Vagina (tissue), 2 donors: ENCODE measurements around the gene MIPEP. TPM values are rescaled to one million over a fixed set of nuclear protein-coding genes. Genes with fewer than 3 reads are reported as not detected.

Source experiments
- DNase-seq, 2 donors: peaks; one replicate each; pipeline ENCODE4 v3.0.0-alpha.2; 2017; ENCODE audit errors: extremely low spot score in 2 of 2
- H3K27ac ChIP-seq: fragments of 200-600 bp; sonication (generic); one replicate; pipeline ENCODE4 v1.5.1; 2019
- H3K27me3 ChIP-seq: fragments of 200-600 bp; sonication (generic); one replicate; pipeline ENCODE4 v1.5.1; 2019
- H3K36me3 ChIP-seq, 2 donors: fragments of 200-600 bp; sonication (generic); one replicate each; pipeline ENCODE4 v1.5.1; 2017 to 2019
- H3K4me1 ChIP-seq: fragments of 200-600 bp; sonication (generic); one replicate; pipeline ENCODE4 v1.5.1; 2019
- H3K4me3 ChIP-seq, 2 donors: fragments of 200-600 bp; sonication (generic); 1 replicate in 1 of 2; 2 replicates in 1 of 2; pipeline ENCODE4 v1.5.1; 2016 to 2019
- H3K9me3 ChIP-seq: fragments of 200-600 bp; sonication (generic); one replicate; pipeline ENCODE4 v1.5.1; 2019
- CTCF ChIP-seq, 3 experiments: fragments of 450-650 bp in 2 of 3; fragments of 200-600 bp in 1 of 3; sonication (generic) in 1 of 3; IDR thresholded peaks; one replicate each; pipeline ENCODE4 v1.5.1; 2017 to 2019; ENCODE audit warnings: antibody characterized with exemption in 3 of 3, mild to moderate bottlenecking in 2 of 3, moderate library complexity in 2 of 3
- POLR2A ChIP-seq, 2 donors: fragments of 450-650 bp; IDR thresholded peaks; one replicate each; pipeline ENCODE4 v1.6.1; 2017; ENCODE audit warnings: antibody characterized with exemption in 2 of 2, mild to moderate bottlenecking in 2 of 2, moderate library complexity in 2 of 2
- POLR2AphosphoS5 ChIP-seq, 2 donors: sonication (generic); formaldehyde crosslinking; IDR thresholded peaks; one replicate each; pipeline ENCODE4 v1.9.0; 2017; ENCODE audit warnings: antibody characterized with exemption in 2 of 2, mild to moderate bottlenecking in 2 of 2, low read depth in 1 of 2; ENCODE audit not compliant: insufficient read depth in 1 of 2
- intact Hi-C: fragments of 100-400 bp; cut with DNase I; formaldehyde crosslinking; loops from one replicate; pipeline ENCODE4 v1.15.1; 2023
- total RNA-seq: library from RNA; depleted of rRNA; stranded (reverse); fragments of >200 nt; gene quantifications from one replicate; pipeline ENCODE4 v1.2.3, GENCODE V29; 2016

The MIPEP gene
- 13.3 TPM for total RNA-seq

DNA sequence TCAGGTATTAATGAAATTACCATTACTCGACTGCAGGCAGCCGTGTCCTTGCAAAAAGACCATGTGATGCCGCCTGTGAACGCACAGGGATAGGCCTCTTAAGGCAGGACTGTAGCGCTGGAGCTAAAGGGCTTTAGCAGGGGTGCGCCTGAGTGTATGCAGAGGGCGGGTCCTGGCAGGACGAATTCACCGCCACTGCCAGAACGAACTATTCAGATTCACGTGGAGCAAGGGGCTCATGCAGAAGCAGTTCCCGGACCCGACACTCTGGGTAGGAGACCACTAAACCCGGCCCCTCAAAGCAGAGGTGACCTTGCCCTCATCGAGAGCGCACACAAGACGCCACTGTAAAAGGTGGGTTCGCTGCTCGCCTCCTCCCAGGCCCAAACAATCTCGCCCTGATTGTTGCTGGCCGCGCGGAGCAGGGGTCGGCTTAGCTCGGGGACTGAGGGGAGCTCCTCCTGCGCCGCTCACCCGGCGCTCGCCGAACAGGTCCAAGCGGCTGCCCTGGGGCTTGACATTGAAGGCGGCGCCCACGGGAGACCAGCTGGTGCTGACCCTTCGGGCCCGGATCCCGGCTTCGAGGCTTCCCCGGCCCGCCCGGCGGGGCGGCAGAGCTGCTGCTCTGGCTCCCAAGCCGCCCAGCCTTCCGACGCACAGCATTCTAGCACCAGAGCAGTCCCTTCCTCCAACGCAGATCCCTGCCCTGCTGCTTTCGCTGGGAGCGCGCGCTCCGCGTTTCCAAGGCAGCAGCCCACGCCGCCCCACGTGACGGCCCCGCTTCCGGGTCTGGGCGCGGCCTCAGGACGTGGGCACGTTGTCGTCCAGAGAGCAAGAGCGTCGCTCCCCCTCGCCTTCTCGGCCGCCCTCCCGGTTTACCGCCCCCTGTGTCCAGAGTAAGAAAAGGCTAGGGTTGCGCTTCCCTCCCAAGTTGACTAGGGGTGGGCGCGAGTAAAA is at the start of gene MIPEP:
TSS of gene MIPEP (minus strand) at position 743 of the 957 bp plus-strand sequence. CDS start at position 663, 80 bp downstream.
- no peaks in the 10 kb centered on the region for H3K36me3 ChIP-seq
- peak within 1 kb of the TSS; percentile 64 for H3K27ac ChIP-seq
- peak in 1 of 2 donors; percentile 95 for DNase-seq
- H3K4me1 ChIP-seq, result peaks cover 16% of the 10 kb centered on the region
- no peaks in the 10 kb centered on the region for H3K27me3 ChIP-seq
- peak within 1 kb of the TSS; percentile 69 to 81 for H3K4me3 ChIP-seq
- intact Hi-C loops, result no loop called here
- TF ChIP-seq POLR2A (IDR thresholded peaks at IDR 0.05) (peak in 1 of 2 donors; percentile 53), POLR2AphosphoS5 (IDR thresholded peaks at IDR 0.05; ENCODE audit: insufficient read depth in 1 of 2, low read depth in 1 of 2) (peak; percentile 86 to 90), CTCF (IDR thresholded peaks at IDR 0.05) (peak; percentile 44 to 82 (median 74))
- no peaks in the 10 kb centered on the region for H3K9me3 ChIP-seq

DNA sequence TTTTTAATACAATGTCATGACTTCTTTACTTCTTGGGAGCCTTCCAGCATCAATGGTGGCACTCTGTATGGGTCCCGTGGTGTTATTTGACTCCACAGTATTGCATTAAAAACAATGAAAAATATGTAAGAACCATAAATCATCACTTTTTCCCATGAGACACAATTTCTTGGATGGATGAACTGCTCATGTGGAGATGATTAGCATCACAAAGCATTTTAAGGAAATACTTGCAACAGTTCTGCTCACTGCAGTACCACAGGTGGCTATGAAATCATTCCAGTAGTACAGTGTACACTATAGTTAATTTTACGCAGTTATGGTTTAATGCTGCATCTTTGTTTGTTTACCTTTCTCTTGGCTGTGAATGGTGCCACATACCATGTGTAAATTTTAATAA is 45.3 kb upstream of the MIPEP start:
- TF ChIP-seq POLR2AphosphoS5 (IDR thresholded peaks at IDR 0.05; ENCODE audit: insufficient read depth in 1 of 2, low read depth in 1 of 2), result no peak
- TF ChIP-seq POLR2A (IDR thresholded peaks at IDR 0.05), result no peak
- no peak for TF ChIP-seq CTCF (IDR thresholded peaks at IDR 0.05)
- H3K4me3 ChIP-seq, result no peak overlapping the region
- intact Hi-C loops, result no loop called here
- H3K9me3 ChIP-seq, result no peaks in the 10 kb centered on the region
- no peaks in the 10 kb centered on the region for H3K27me3 ChIP-seq
- no peaks in the 10 kb centered on the region for H3K36me3 ChIP-seq
- no peak overlapping the region for H3K27ac ChIP-seq
- H3K4me1 ChIP-seq, result no peaks in the 10 kb centered on the region
- no peak for DNase-seq

- Histone ChIP-seq H3K4me3 (no peak overlapping the region), H3K36me3 (no peaks in the 10 kb centered on the region), H3K9me3 (no peaks in the 10 kb centered on the region), H3K27ac (no peak overlapping the region), H3K27me3 (no peaks in the 10 kb centered on the region), H3K4me1 (no peaks in the 10 kb centered on the region)
- intact Hi-C loops, result no loop called here
- DNase-seq, result no peak
- no peak for TF ChIP-seq CTCF (IDR thresholded peaks at IDR 0.05)
- no peak for TF ChIP-seq POLR2AphosphoS5 (IDR thresholded peaks at IDR 0.05; ENCODE audit: insufficient read depth in 1 of 2, low read depth in 1 of 2)
- no peak for TF ChIP-seq POLR2A (IDR thresholded peaks at IDR 0.05)
Observed at GRCh38 chr13:23928985-23929384, 39.8 kb upstream of the MIPEP start.

DNA sequence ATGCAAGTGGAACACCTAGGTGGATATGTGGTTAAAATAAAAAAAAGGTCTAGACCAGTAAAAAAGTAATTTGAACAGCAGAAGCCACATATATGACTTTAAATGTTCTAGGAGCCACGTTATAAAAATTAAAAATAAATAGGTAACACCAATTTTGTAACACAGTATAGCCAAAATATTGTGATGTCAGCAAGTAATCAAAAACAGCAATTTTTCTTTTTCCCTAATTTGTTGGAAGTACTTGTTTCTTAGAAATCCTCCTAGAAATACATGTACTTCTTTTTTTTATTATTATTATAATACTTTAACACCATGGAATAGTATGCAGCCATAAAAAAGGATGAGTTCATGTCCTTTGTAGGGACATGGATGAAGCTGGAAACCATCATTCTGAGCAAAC is 33.8 kb upstream of the MIPEP start:
- no peak for DNase-seq
- H3K27ac ChIP-seq, result no peak overlapping the region
- TF ChIP-seq POLR2AphosphoS5 (IDR thresholded peaks at IDR 0.05; ENCODE audit: insufficient read depth in 1 of 2, low read depth in 1 of 2), result no peak
- no peak for TF ChIP-seq POLR2A (IDR thresholded peaks at IDR 0.05)
- TF ChIP-seq CTCF (IDR thresholded peaks at IDR 0.05), result no peak
- H3K27me3 ChIP-seq, result no peaks in the 10 kb centered on the region
- no peak overlapping the region for H3K4me3 ChIP-seq
- H3K4me1 ChIP-seq, result no peaks in the 10 kb centered on the region
- H3K36me3 ChIP-seq, result no peaks in the 10 kb centered on the region
- intact Hi-C loops, result no loop called here
- no peaks in the 10 kb centered on the region for H3K9me3 ChIP-seq
